Left cardiac atrium (tissue), 2 donors: ENCODE measurements around the gene AP3M1. TPM values are rescaled to one million over a fixed set of nuclear protein-coding genes. Genes with fewer than 3 reads are reported as not detected.

ENCODE experiments used
- total RNA-seq, 2 donors: library from RNA; stranded (reverse); fragmentation: NEBNext Ultra II Directional; extraction: Animal tissue kit (Norgen Biotek cat#: 25700); gene quantifications; one replicate each; pipeline ENCODE4 v1.2.1, GENCODE V29; 2021
- donor health status: DM: no; HTN: yes; CAD: no; lungs with severe emphysema.
- donor health status: DM: yes; HTN: yes; CAD: no.

AP3M1 gene
- total RNA-seq, 2 donors from 2014 or later, result 26.3 to 28.9 TPM

Other genes starting within 250 kb of the AP3M1 start
- gene PLAU, start 239.7 kb downstream of the AP3M1 start, total RNA-seq, result 10 to 100 TPM in 1 of 2 donors, 1 to 10 TPM in 1; 9.2 to 20.1 TPM
- 100 to 1,000 TPM; 170 to 239 TPM for gene VCL, start 152.7 kb downstream of the AP3M1 start, total RNA-seq
- gene ADK, start 393 bp upstream of the AP3M1 start, total RNA-seq, result 10 to 100 TPM; 31.2 to 34.9 TPM